SK-N-SH treated with all-trans-retinoic acid at 6 μM for 48 hours (cell line): ENCODE results near the gene NATD1.

Experiments
- ATAC-seq: fragments of 200-7000 bp; cut with Tn5 transposase; 3 replicates; pipeline ENCODE4 v1.9.1; 2020; ENCODE audit warnings: mild to moderate bottlenecking, moderate library complexity
- ARNTL ChIP-seq: fragments of 450-650 bp; formaldehyde crosslinking; IDR thresholded peaks from 2 replicates; pipeline ENCODE4 v1.5.0; 2020; ENCODE audit warnings: low read depth, mild to moderate bottlenecking, moderate library complexity, borderline replicate concordance
- BACH2 ChIP-seq: fragments of 250-450 bp; sonication (Bioruptor Pico); IDR thresholded peaks from 2 replicates; pipeline ENCODE4 v1.9.0; 2021; ENCODE audit warnings: mild to moderate bottlenecking, borderline replicate concordance
- CSDC2 ChIP-seq: fragments of 250-450 bp; sonication (Bioruptor Pico); IDR thresholded peaks from 2 replicates; pipeline ENCODE4 v1.5.0; 2020; ENCODE audit warnings: mild to moderate bottlenecking, moderate library complexity
- ESRRG ChIP-seq: fragments of 250-450 bp; sonication (Bioruptor Pico); IDR thresholded peaks from 2 replicates; pipeline ENCODE4 v1.6.1; 2021; ENCODE audit warnings: mild to moderate bottlenecking
- GLIS3 ChIP-seq: fragments of 250-450 bp; sonication (Bioruptor Pico); IDR thresholded peaks from 2 replicates; pipeline ENCODE4 v1.5.0; 2020; ENCODE audit warnings: mild to moderate bottlenecking, moderate library complexity
- ISL1 ChIP-seq: fragments of 250-450 bp; sonication (Bioruptor Pico); IDR thresholded peaks from 2 replicates; pipeline ENCODE4 v2.1.2; 2022; ENCODE audit warnings: mild to moderate bottlenecking, moderate library complexity
- OSR1 ChIP-seq: fragments of 250-450 bp; sonication (Bioruptor Pico); IDR thresholded peaks from 2 replicates; pipeline ENCODE4 v1.8.0; 2022; ENCODE audit warnings: moderate library complexity, mild to moderate bottlenecking, inconsistent platforms
- PPARA ChIP-seq: fragments of 250-450 bp; sonication (Bioruptor Pico); IDR thresholded peaks from 2 replicates; pipeline ENCODE4 v1.5.0; 2020; ENCODE audit warnings: mild to moderate bottlenecking, borderline replicate concordance
- RARB ChIP-seq: fragments of 250-450 bp; sonication (Bioruptor Pico); IDR thresholded peaks from 2 replicates; pipeline ENCODE4 v1.8.0; 2021; ENCODE audit warnings: mild to moderate bottlenecking, moderate library complexity
- SNAI2 ChIP-seq: fragments of 250-450 bp; sonication (Bioruptor Pico); IDR thresholded peaks from 2 replicates; pipeline ENCODE4 v1.5.0; 2020; ENCODE audit warnings: mild to moderate bottlenecking, moderate library complexity
- TCF4 ChIP-seq: fragments of 250-450 bp; sonication (Bioruptor Pico); IDR thresholded peaks from 2 replicates; pipeline ENCODE4 v1.8.0; 2021; ENCODE audit warnings: mild to moderate bottlenecking, moderate library complexity, borderline replicate concordance
- TOX ChIP-seq: fragments of 250-450 bp; sonication (Bioruptor Pico); IDR thresholded peaks from 2 replicates; pipeline ENCODE4 v1.8.0; 2021; ENCODE audit warnings: mild to moderate bottlenecking, moderate library complexity, borderline replicate concordance
- ZC3H10 ChIP-seq: fragments of 250-450 bp; sonication (Bioruptor Pico); IDR thresholded peaks from 2 replicates; pipeline ENCODE4 v1.5.1; 2021; ENCODE audit warnings: mild to moderate bottlenecking, moderate library complexity
- ZFP3 ChIP-seq: fragments of 250-450 bp; sonication (Bioruptor Pico); IDR thresholded peaks from 2 replicates; pipeline ENCODE4 v1.5.0; 2020; ENCODE audit warnings: mild to moderate bottlenecking, moderate library complexity
- ZFP30 ChIP-seq: fragments of 450-650 bp; formaldehyde crosslinking; IDR thresholded peaks from 2 replicates; pipeline ENCODE4 v1.5.0; 2022; ENCODE audit warnings: mild to moderate bottlenecking, moderate library complexity
- ZNF70 ChIP-seq: fragments of 450-650 bp; formaldehyde crosslinking; IDR thresholded peaks from 2 replicates; pipeline ENCODE4 v1.5.0; 2020; ENCODE audit warnings: mild to moderate bottlenecking, moderate library complexity
- ZNF8 ChIP-seq: fragments of 450-650 bp; formaldehyde crosslinking; IDR thresholded peaks from 2 replicates; pipeline ENCODE4 v1.5.0; 2020; ENCODE audit warnings: mild to moderate bottlenecking, moderate library complexity
- TF ChIP-seq, protein P1 (sequence below): fragments of 250-450 bp; sonication (Bioruptor Pico); IDR thresholded peaks from 2 replicates; pipeline ENCODE4 v1.8.0; 2021; ENCODE audit warnings: low read depth, mild to moderate bottlenecking, moderate library complexity, borderline replicate concordance
- TF ChIP-seq, protein P2 (sequence below): fragments of 250-450 bp; sonication (Bioruptor Pico); IDR thresholded peaks from 2 replicates; pipeline ENCODE4 v1.5.1; 2021; ENCODE audit warnings: mild to moderate bottlenecking, moderate library complexity
- TF ChIP-seq, protein P3 (sequence below): fragments of 250-450 bp; sonication (Bioruptor Pico); IDR thresholded peaks from 2 replicates; pipeline ENCODE4 v1.5.0; 2020; ENCODE audit warnings: mild to moderate bottlenecking, moderate library complexity
- TF ChIP-seq, protein P4 (sequence below): fragments of 250-450 bp; sonication (Bioruptor Pico); IDR thresholded peaks from 2 replicates; pipeline ENCODE4 v1.8.0; 2020; ENCODE audit warnings: mild to moderate bottlenecking, moderate library complexity, borderline replicate concordance
- TF ChIP-seq, protein P5 (sequence below): fragments of 250-450 bp; sonication (Bioruptor Pico); IDR thresholded peaks from 2 replicates; pipeline ENCODE4 v1.5.1; 2020; ENCODE audit warnings: low read depth, mild to moderate bottlenecking, moderate library complexity

Gene NATD1

DNA sequence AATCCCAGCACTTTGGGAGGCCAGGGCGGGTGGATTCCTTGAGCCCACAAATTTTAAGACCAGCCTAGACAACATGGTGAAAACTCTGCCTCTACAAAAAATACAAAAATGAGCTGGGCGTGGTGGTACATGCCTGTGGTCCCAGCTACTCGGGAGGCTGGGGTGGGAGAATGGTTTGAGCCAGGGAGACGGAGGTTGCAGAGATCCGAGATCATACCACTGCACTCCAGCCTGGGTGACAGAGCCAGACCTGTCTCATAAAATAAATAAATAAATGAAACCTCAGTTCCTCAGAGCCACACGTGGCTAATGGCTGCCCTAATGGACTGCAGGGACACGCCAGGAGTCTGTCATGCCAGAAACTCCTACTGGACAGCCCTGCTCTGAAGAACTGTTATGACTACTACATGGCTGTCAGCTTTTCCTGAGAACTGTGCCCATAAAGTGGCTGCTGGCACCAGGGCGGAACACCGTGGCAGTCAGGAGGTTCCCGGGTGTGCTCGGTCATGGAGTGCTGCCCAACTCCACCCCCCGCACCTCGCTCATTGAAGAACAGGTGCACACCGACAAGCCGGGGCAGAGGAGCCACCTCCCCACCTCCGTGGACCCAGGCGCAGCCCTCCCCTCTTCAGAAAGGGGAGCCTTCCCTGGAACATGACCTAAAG, 43.6 kb downstream of the NATD1 start (continued):
- no peak for TF ChIP-seq BACH2

DNA sequence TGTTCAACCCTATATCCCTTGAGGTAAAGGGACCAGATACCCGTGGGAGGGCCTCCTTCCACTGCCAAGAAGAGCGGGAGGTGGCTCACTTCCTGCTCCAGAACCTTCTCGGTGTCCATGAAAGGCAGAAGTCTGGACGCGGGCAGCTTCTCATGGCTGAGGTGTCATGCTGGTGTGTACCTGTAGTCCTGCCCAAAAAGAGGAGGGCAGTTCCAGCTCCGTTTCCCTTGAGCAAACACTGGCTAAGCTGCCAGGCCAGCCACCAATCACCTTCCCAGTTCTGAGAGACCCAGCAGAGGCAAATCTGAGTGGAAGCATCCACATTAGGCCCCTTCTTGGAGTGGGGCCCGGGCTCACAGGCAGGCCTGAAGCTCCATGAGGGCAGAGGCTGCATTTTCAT, 44.9 kb downstream of the NATD1 start:
- TF ChIP-seq, protein P1, sequence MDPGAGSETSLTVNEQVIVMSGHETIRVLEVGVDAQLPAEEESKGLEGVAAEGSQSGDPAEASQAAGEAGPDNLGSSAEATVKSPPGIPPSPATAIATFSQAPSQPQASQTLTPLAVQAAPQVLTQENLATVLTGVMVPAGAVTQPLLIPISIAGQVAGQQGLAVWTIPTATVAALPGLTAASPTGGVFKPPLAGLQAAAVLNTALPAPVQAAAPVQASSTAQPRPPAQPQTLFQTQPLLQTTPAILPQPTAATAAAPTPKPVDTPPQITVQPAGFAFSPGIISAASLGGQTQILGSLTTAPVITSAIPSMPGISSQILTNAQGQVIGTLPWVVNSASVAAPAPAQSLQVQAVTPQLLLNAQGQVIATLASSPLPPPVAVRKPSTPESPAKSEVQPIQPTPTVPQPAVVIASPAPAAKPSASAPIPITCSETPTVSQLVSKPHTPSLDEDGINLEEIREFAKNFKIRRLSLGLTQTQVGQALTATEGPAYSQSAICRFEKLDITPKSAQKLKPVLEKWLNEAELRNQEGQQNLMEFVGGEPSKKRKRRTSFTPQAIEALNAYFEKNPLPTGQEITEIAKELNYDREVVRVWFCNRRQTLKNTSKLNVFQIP (CRISPR knock-in tag), result no peak
- TF ChIP-seq, protein P2, sequence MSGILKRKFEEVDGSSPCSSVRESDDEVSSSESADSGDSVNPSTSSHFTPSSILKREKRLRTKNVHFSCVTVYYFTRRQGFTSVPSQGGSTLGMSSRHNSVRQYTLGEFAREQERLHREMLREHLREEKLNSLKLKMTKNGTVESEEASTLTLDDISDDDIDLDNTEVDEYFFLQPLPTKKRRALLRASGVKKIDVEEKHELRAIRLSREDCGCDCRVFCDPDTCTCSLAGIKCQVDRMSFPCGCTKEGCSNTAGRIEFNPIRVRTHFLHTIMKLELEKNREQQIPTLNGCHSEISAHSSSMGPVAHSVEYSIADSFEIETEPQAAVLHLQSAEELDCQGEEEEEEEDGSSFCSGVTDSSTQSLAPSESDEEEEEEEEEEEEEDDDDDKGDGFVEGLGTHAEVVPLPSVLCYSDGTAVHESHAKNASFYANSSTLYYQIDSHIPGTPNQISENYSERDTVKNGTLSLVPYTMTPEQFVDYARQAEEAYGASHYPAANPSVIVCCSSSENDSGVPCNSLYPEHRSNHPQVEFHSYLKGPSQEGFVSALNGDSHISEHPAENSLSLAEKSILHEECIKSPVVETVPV (CRISPR knock-in tag), result no peak
- TF ChIP-seq ZNF8 (CRISPR knock-in tag), result no peak
- no peak for TF ChIP-seq SNAI2 (CRISPR knock-in tag)
- TF ChIP-seq GLIS3, result no peak
- no peak for TF ChIP-seq ESRRG
- no peak for ATAC-seq

DNA sequence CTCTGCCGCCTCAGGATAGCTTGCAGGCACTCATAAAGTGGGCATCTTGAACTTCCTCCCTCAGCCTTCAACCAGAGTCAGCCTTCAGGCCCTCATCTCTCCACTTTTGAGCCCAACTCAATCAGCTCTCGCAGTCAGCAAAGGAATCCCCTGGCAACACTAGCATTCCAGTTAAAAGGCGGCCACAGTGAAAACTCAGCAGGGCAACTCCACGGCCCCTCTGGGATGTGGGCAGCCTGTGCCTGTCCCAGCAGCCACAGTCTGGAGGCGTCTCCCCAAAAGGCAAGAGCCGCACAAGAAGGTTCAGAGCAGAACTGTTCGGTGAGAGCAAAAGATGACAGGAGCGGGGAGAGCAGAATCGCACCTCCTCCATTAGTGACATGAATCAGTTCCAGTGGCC, 48.3 kb downstream of the NATD1 start:
- ATAC-seq, result no peak

DNA sequence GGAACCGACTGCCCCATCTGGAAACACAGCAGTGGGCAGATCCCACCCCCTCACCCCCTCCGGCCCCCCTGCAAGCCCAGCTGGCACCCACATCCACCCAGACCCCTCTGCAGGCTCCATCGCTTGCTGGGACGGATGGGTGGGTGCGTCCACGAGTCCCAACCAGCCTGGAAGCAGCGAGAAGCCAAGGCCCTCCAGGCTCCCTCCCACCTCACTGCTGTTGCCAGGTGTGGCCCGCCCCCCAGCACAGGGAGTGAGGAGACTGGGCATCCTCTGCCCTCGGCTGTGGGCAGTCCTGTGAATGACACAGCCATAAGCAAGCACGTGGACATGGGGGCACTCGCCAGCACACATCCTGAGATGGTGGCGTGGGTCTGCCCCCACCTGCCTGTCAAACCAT, 50.7 kb downstream of the NATD1 start:
- TF ChIP-seq PPARA (no peak), RARB (CRISPR knock-in tag) (no peak), ZFP3 (CRISPR knock-in tag) (no peak), ISL1 (CRISPR knock-in tag) (no peak), ZNF70 (CRISPR knock-in tag) (no peak), SNAI2 (CRISPR knock-in tag) (no peak), ZC3H10 (CRISPR knock-in tag) (no peak), TOX (CRISPR knock-in tag) (no peak), BACH2 (no peak), ZNF8 (CRISPR knock-in tag) (no peak), TCF4 (CRISPR knock-in tag) (no peak), OSR1 (CRISPR knock-in tag) (no peak), CSDC2 (CRISPR knock-in tag) (no peak), ARNTL (no peak), ZFP30 (no peak)
- TF ChIP-seq, protein P2 (CRISPR knock-in tag), result no peak
- TF ChIP-seq, protein P3, sequence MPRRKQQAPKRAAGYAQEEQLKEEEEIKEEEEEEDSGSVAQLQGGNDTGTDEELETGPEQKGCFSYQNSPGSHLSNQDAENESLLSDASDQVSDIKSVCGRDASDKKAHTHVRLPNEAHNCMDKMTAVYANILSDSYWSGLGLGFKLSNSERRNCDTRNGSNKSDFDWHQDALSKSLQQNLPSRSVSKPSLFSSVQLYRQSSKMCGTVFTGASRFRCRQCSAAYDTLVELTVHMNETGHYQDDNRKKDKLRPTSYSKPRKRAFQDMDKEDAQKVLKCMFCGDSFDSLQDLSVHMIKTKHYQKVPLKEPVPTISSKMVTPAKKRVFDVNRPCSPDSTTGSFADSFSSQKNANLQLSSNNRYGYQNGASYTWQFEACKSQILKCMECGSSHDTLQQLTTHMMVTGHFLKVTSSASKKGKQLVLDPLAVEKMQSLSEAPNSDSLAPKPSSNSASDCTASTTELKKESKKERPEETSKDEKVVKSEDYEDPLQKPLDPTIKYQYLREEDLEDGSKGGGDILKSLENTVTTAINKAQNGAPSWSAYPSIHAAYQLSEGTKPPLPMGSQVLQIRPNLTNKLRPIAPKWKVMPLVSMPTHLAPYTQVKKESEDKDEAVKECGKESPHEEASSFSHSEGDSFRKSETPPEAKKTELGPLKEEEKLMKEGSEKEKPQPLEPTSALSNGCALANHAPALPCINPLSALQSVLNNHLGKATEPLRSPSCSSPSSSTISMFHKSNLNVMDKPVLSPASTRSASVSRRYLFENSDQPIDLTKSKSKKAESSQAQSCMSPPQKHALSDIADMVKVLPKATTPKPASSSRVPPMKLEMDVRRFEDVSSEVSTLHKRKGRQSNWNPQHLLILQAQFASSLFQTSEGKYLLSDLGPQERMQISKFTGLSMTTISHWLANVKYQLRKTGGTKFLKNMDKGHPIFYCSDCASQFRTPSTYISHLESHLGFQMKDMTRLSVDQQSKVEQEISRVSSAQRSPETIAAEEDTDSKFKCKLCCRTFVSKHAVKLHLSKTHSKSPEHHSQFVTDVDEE, result no peak
- TF ChIP-seq, protein P1 (CRISPR knock-in tag), result no peak
- TF ChIP-seq, protein P4, sequence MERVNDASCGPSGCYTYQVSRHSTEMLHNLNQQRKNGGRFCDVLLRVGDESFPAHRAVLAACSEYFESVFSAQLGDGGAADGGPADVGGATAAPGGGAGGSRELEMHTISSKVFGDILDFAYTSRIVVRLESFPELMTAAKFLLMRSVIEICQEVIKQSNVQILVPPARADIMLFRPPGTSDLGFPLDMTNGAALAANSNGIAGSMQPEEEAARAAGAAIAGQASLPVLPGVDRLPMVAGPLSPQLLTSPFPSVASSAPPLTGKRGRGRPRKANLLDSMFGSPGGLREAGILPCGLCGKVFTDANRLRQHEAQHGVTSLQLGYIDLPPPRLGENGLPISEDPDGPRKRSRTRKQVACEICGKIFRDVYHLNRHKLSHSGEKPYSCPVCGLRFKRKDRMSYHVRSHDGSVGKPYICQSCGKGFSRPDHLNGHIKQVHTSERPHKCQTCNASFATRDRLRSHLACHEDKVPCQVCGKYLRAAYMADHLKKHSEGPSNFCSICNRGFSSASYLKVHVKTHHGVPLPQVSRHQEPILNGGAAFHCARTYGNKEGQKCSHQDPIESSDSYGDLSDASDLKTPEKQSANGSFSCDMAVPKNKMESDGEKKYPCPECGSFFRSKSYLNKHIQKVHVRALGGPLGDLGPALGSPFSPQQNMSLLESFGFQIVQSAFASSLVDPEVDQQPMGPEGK (CRISPR knock-in tag), result no peak
- TF ChIP-seq, protein P5, sequence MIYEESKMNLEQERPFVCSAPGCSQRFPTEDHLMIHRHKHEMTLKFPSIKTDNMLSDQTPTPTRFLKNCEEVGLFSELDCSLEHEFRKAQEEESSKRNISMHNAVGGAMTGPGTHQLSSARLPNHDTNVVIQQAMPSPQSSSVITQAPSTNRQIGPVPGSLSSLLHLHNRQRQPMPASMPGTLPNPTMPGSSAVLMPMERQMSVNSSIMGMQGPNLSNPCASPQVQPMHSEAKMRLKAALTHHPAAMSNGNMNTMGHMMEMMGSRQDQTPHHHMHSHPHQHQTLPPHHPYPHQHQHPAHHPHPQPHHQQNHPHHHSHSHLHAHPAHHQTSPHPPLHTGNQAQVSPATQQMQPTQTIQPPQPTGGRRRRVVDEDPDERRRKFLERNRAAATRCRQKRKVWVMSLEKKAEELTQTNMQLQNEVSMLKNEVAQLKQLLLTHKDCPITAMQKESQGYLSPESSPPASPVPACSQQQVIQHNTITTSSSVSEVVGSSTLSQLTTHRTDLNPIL (CRISPR knock-in tag), result no peak
- TF ChIP-seq, all 23 proteins: peak for 0
- no peak for ATAC-seq

More for the DNA sequence above, 48.3 kb downstream of the NATD1 start:
- TF ChIP-seq SNAI2 (CRISPR knock-in tag), result no peak
